Astrocyte of the spinal cord (primary cell): Measurements from ENCODE around the gene CHSY1.
A peak's percentile ranks its signal among the peaks of the same experiment; 100 is the strongest.

Experiments used
- DNase-seq: peaks from one replicate; pipeline ENCODE4 v3.0.0; 2011; ENCODE audit warnings: low read depth, low spot score
- H3K4me3 ChIP-seq: 2 replicates; pipeline ENCODE4 v1.5.1; 2011; ENCODE audit warnings: low read depth, mild to moderate bottlenecking, low read length, moderate library complexity
- in situ Hi-C: cut with HindIII; loops from 2 replicates; pipeline ENCODE4 v1.10.0; 2017; ENCODE audit warnings: low sequenced_read_pairs
- TF ChIP-seq, protein P1 (sequence below): IDR thresholded peaks from 2 replicates; pipeline ENCODE4 v1.5.1; 2012; ENCODE audit warnings: low read depth, mild to moderate bottlenecking, low read length, inconsistent platforms

Gene CHSY1

DNA sequence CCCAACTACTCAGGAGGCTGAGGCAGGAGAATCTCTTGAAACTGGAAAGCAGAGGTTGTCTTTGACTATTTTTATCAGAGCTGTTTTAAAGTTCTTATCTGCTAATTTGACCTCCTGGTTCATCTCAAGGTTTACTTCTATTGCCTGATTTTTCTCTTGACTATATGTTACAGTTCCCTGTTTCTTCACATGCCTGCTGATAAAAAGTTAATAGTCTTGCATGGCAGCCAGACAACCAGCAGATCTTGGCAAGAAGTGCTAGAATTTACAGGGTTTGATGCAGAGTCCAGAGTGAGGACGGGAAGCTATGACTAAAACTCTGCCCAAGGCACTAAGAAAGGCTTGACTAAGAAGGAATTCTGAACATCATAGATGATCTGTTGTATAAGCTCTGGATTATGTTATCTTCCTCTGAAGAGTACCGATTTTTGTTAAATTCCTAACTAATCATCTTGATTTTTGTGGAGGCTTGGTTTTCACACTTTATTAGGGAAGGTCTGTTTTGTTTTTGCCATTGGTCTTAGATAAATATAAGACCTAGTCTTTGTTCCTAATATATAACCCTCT, 85.9 kb downstream of the CHSY1 start:
- H3K4me3 ChIP-seq: no peak overlapping the region
- no peak for DNase-seq
- TF ChIP-seq, protein P1, sequence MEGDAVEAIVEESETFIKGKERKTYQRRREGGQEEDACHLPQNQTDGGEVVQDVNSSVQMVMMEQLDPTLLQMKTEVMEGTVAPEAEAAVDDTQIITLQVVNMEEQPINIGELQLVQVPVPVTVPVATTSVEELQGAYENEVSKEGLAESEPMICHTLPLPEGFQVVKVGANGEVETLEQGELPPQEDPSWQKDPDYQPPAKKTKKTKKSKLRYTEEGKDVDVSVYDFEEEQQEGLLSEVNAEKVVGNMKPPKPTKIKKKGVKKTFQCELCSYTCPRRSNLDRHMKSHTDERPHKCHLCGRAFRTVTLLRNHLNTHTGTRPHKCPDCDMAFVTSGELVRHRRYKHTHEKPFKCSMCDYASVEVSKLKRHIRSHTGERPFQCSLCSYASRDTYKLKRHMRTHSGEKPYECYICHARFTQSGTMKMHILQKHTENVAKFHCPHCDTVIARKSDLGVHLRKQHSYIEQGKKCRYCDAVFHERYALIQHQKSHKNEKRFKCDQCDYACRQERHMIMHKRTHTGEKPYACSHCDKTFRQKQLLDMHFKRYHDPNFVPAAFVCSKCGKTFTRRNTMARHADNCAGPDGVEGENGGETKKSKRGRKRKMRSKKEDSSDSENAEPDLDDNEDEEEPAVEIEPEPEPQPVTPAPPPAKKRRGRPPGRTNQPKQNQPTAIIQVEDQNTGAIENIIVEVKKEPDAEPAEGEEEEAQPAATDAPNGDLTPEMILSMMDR: no peak
- in situ Hi-C loops: no loop called here

DNA sequence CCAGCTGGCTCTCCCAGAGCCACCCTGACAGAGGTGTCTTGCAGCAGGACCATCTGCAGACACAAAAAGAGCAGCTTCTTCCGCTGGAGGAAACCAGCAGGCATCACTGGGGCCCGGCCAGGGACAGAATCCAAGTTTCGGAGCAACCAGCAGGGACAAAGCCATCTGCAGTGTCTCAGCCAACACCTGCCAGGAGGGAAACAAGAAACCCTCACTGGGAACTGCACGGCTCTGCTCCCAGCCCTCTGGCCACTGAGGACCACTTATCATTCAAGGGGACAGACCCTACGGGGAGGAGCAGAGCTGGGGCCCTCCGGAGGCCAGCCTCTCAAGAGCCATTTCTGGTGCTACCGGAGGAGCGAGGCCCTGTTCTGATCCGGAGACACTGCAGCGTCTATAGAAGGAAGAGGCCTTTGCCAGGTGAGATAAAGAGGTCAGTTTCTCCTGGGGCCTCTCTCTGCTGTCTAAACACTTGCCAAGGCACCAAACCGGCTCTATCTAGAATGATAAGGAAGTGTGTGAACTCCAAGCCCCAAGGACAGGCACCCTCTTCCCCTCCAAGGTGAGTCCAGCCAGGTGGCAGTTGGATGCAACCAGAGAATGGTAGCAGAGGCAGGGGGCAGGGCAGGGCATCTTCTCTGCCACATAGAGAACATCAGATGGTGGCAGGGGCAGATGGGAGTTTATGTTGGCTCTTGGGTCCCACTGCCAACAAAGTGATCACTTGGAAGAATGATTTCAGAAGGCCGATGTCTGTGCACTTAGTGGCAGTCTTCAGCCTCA, 89.0 kb downstream of the CHSY1 start:
- no peak overlapping the region for H3K4me3 ChIP-seq
- in situ Hi-C loops: no loop called here
- DNase-seq: no peak
- TF ChIP-seq, protein P1: no peak

DNA sequence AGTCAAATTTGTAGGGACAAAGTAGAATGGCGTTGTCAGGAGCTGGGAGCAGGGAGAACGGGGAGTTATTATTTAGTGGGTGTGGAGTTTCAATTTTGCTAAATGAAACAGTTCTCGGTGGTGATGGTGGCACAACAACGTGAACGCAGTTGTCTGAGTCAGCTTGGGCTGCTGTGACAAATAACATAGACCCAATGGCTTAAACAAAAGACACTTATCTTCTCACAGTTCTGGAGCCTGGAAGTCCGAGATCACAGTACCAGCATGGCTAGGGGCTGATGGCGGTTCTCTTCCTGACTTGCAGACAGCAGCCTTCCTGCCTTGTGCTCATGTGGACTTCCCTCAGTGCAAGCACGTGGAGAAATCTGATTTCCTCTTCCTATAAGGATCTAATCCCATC, 90.2 kb downstream of the CHSY1 start:
- H3K4me3 ChIP-seq: no peak overlapping the region
- in situ Hi-C loops: no loop called here
- TF ChIP-seq, protein P1: no peak
- no peak for DNase-seq

DNA sequence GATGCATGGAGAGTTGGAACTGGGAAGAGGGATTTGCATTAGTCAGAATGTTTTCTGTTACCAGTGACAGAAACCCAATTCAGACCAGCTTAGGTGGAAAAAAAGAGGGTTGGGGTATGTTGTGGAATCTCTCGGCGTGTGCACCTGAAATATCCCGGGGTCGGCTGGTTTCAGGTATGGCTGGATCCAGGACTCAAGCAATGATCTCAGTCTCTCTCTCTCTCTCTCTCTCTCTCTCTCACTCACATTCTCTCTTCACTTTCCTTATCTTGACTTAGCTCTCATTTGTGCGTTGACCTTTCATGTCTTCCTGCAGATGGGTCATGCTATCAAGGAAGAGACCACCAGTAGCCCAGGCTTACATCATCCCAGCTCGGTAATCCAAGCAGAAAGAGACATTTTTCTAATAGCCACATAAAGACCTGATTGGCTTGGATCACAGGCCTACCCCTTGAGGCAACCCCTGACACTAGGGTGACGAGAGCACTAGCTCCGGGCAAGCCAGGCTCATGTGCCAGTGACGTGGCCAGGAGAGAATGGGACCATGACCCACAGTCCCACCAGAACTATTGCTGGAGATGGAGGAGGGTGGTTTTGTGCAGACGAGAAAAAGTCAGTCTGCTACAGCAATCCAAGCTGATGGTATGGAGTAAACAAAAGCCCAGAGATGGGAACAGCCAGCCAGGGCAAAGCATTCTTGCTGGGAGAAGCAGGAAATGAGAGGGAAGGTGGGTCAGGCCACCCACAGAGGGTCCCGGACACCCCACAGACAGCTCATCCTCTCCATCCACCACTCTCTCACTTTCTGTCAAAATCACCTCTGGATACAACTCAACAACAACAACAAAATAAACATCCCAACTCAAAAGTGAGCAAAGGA, 91.7 kb downstream of the CHSY1 start:
- in situ Hi-C loops: no loop called here
- TF ChIP-seq, protein P1: no peak
- no peak for DNase-seq
- H3K4me3 ChIP-seq: no peak overlapping the region

DNA sequence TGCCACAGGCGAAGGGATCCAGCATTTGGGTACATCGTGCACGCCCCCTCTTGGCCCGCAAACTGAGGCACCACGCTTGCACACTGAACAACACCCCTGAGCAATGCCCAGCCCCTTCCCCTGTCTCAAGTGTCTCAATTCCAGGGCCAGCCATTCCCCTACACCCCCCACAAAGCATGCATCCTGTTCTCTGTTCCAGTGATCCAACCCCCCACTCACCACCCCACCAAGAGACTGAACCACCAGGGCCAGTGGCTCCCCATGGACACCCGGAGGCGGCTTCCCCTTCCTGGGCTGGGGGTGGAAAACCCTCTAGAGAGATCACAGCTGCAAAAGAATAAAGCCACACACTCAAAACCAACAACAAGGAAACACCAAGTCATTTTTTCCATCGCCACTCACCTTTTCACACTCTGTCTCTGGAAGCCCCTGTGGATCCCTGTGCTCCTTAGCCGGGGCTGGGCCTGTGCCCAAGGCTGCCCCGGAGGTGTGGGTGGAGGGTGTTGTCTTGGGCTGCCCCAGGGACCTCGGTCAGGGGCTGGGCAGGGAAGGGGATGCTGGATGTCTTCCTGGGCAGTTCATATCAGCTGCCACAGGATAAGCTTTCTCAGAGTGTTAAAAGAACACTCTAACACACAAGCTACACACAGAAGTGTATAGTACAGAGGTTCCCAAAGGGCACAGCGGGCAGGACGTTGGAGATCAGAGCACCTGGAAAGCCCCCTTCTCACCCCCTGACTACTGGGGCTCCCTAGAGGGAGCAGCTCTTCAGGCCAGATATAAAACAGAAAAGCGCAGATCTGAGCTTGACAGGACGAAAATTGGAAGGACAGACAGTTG, 92.5 kb downstream of the CHSY1 start:
- TF ChIP-seq, protein P1: no peak
- DNase-seq: peak; percentile 49
- no peak overlapping the region for H3K4me3 ChIP-seq
- in situ Hi-C loops: no loop called here
